Bone marrow (tissue), 2 donors: ENCODE measurements around the gene PTCHD1.

Experiments used
- DNase-seq, 2 donors: peaks; one replicate each; lab custom pipeline; 2025; lab: John Stamatoyannopoulos, UW

PTCHD1 gene

GRCh38 chrX:23356189-23356588 is 21.5 kb downstream of the PTCHD1 start:
- no peak for DNase-seq

- no peak for DNase-seq
These were observed 29.8 kb downstream of the PTCHD1 start for GRCh38 chrX:23364416-23364815.

GRCh38 chrX:23365541-23365940 is 30.9 kb downstream of the PTCHD1 start:
- DNase-seq, result no peak

- DNase-seq, result no peak
These were observed 32.3 kb downstream of the PTCHD1 start for GRCh38 chrX:23366914-23367313.

- DNase-seq, result no peak
These were observed 34.4 kb downstream of the PTCHD1 start for GRCh38 chrX:23369027-23369426.

GRCh38 chrX:23372220-23372902 is 37.7 kb downstream of the PTCHD1 start:
- DNase-seq, result no peak

- DNase-seq, result no peak
These were observed 38.6 kb downstream of the PTCHD1 start for GRCh38 chrX:23373129-23373804.

GRCh38 chrX:23374291-23374690 is 39.6 kb downstream of the PTCHD1 start:
- DNase-seq, result no peak

- no peak for DNase-seq
These were observed 41.9 kb downstream of the PTCHD1 start for GRCh38 chrX:23376581-23376980.

- DNase-seq, result no peak
These were observed 45.9 kb downstream of the PTCHD1 start for GRCh38 chrX:23380581-23380980.

- no peak for DNase-seq
These were observed 46.7 kb downstream of the PTCHD1 start for GRCh38 chrX:23381099-23382087.

GRCh38 chrX:23382572-23382971 is 47.9 kb downstream of the PTCHD1 start:
- no peak for DNase-seq

GRCh38 chrX:23383411-23383810 is 48.8 kb downstream of the PTCHD1 start:
- DNase-seq, result no peak

- DNase-seq, result no peak
These were observed 50.6 kb downstream of the PTCHD1 start for GRCh38 chrX:23385242-23385641.

GRCh38 chrX:23386260-23386659 is 51.6 kb downstream of the PTCHD1 start:
- no peak for DNase-seq

- no peak for DNase-seq
These were observed 52.1 kb downstream of the PTCHD1 start for GRCh38 chrX:23386726-23387125.

- DNase-seq, result no peak
These were observed 53.0 kb downstream of the PTCHD1 start for GRCh38 chrX:23387550-23388184.

- no peak for DNase-seq
These were observed 54.6 kb downstream of the PTCHD1 start for GRCh38 chrX:23389196-23389792.

- no peak for DNase-seq
These were observed 56.3 kb downstream of the PTCHD1 start for GRCh38 chrX:23390979-23391378.

- no peak for DNase-seq
These were observed 57.5 kb downstream of the PTCHD1 start for GRCh38 chrX:23392195-23392594.

GRCh38 chrX:23394421-23394820 is 59.8 kb downstream of the PTCHD1 start:
- no peak for DNase-seq

- no peak for DNase-seq
These were observed 61.6 kb downstream of the PTCHD1 start for GRCh38 chrX:23396263-23396662.
